ENCODE results near the gene GNAQ.

Gene GNAQ

DNA sequence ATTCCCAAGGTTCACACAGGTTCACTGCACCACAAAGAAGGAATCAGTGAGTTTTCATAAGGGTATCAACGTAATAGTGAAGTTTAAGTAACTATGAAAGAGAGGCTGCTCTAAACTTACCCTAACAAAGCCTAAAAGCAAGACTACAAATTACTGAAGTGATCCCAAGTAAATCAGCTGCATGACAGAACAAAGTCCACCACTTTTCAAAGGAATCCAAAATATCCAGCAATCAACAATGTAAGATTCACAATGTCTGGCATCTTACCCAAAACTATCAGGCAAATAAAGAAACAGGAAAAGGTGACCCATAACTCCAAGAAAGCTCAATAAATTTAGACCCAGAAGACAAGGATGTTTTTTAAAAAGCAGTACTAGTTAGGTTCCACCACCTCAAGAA lies 70.1 kb downstream of the GNAQ start:
- H3K36me3 ChIP-seq (ENCODE audit: control insufficient read depth in 1 of 2, insufficient read depth in 2 of 2, low read length in 2 of 2), result no peaks in the 10 kb centered on the region
- H2BK120ac ChIP-seq (ENCODE audit: insufficient read depth, low read length, poor library complexity), result no peak overlapping the region
- H3K79me2 ChIP-seq (ENCODE audit: control insufficient read depth, insufficient read depth, low read length, poor library complexity), result peaks cover 2% of the 10 kb centered on the region
- H3K27me3 ChIP-seq (ENCODE audit: insufficient read depth, low read length), result no peaks in the 10 kb centered on the region
- H3K18ac ChIP-seq (ENCODE audit: low read length), result no peak overlapping the region
- H4K12ac ChIP-seq (ENCODE audit: low read depth, low read length), result no peak overlapping the region
- H3K4ac ChIP-seq (ENCODE audit: low read depth, low read length), result peak overlapping the region; percentile 1
- no peak overlapping the region for H2BK5ac ChIP-seq (ENCODE audit: low read depth, low read length, poor library complexity)
- H3K9me3 ChIP-seq (ENCODE audit: insufficient read depth, low read depth, low read length), result no peaks in the 10 kb centered on the region
- no peak overlapping the region for H2AK5ac ChIP-seq (ENCODE audit: low read length)
- no CpG with 5 or more reads among the region's 1 CpG for WGBS (ENCODE audit: extremely low coverage, insufficient coverage, insufficient read length)
- H3K9ac ChIP-seq (ENCODE audit: low read length), result no peak overlapping the region
- H4K91ac ChIP-seq (ENCODE audit: low read depth, low read length), result no peak overlapping the region
- no peaks in the 10 kb centered on the region for H3K79me1 ChIP-seq (ENCODE audit: low read length)
- no peak overlapping the region for H3K14ac ChIP-seq (ENCODE audit: low read length)
- peaks cover 4 to 8% of the 10 kb centered on the region in 2 experiments for H3K4me1 ChIP-seq (ENCODE audit: control insufficient read depth in 1 of 2, insufficient read depth in 2 of 2, low read length in 2 of 2)
- H3K27ac ChIP-seq (ENCODE audit: low read depth, low read length), result no peak overlapping the region
- no peak overlapping the region for H2BK12ac ChIP-seq (ENCODE audit: low read length)
- no peak overlapping the region for H3K4me3 ChIP-seq (ENCODE audit: low read depth, low read length)
- H3K23ac ChIP-seq (ENCODE audit: low read length), result no peak overlapping the region
- H2AFZ ChIP-seq (ENCODE audit: insufficient read depth, low read length, poor library complexity), result no peak overlapping the region
- no peak overlapping the region for H3K4me2 ChIP-seq (ENCODE audit: low read length)
- no peak for DNase-seq
- H4K8ac ChIP-seq (ENCODE audit: low read depth, low read length), result no peak overlapping the region

DNA sequence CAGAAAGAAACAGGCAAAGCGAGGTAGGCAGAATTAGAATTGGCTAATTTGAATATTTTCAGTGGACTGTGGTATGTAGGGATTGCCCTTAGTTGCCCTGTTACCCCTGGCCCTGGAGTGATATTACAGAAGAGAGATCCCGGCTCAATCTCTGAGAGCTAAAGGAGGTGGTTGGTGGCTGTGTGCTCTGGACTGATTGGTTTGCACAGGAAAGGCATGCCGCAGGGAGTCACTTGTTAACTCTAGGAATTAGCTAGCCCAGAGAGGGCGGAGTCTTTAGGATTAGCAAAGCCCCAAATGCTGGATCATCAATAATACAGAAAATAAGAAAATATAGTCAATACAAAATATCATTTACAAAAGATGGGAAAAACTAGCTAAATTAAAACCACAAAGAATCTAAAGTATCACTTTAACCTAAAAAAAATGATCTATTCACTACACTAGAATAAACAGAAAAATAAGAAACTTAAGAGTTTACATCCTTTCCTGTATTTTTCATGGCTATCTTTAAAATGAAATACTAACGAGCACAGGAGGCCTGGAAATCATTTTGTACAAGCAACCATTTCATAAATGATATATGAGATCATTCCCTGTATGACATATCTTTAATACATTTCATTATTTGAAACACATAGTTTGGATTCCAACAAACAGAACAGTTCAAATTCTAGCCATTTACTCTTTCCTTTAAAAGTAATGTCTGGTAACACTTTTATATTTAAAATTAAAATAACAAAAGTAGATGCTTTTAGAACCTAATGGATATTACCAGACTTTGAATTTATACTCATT lies 71.1 kb downstream of the GNAQ start:
- H3K36me3 ChIP-seq (ENCODE audit: control insufficient read depth in 1 of 2, insufficient read depth in 2 of 2, low read length in 2 of 2), result no peaks in the 10 kb centered on the region
- no peak overlapping the region for H2BK12ac ChIP-seq (ENCODE audit: low read length)
- H3K4ac ChIP-seq (ENCODE audit: low read depth, low read length), result peak overlapping the region; percentile 55
- peak overlapping the region; percentile 82 for H3K18ac ChIP-seq (ENCODE audit: low read length)
- H3K9me3 ChIP-seq (ENCODE audit: insufficient read depth, low read depth, low read length), result no peaks in the 10 kb centered on the region
- H3K79me1 ChIP-seq (ENCODE audit: low read length), result no peaks in the 10 kb centered on the region
- peak in 1 of 2 donors; percentile 22 for DNase-seq
- no peak overlapping the region for H2AK5ac ChIP-seq (ENCODE audit: low read length)
- no peak overlapping the region for H4K12ac ChIP-seq (ENCODE audit: low read depth, low read length)
- H3K79me2 ChIP-seq (ENCODE audit: control insufficient read depth, insufficient read depth, low read length, poor library complexity), result peaks cover 2% of the 10 kb centered on the region
- H3K9ac ChIP-seq (ENCODE audit: low read length), result no peak overlapping the region
- no peak overlapping the region for H3K14ac ChIP-seq (ENCODE audit: low read length)
- no peak overlapping the region for H4K8ac ChIP-seq (ENCODE audit: low read depth, low read length)
- WGBS (ENCODE audit: extremely low coverage, insufficient coverage, insufficient read length), result no CpG with 5 or more reads among the region's 5 CpGs
- H2AFZ ChIP-seq (ENCODE audit: insufficient read depth, low read length, poor library complexity), result no peak overlapping the region
- H3K23ac ChIP-seq (ENCODE audit: low read length), result no peak overlapping the region
- peaks cover 4 to 8% of the 10 kb centered on the region in 2 experiments for H3K4me1 ChIP-seq (ENCODE audit: control insufficient read depth in 1 of 2, insufficient read depth in 2 of 2, low read length in 2 of 2)
- no peak overlapping the region for H3K4me3 ChIP-seq (ENCODE audit: low read depth, low read length)
- no peaks in the 10 kb centered on the region for H3K27me3 ChIP-seq (ENCODE audit: insufficient read depth, low read length)
- no peak overlapping the region for H2BK5ac ChIP-seq (ENCODE audit: low read depth, low read length, poor library complexity)
- H3K4me2 ChIP-seq (ENCODE audit: low read length), result no peak overlapping the region
- no peak overlapping the region for H2BK120ac ChIP-seq (ENCODE audit: insufficient read depth, low read length, poor library complexity)
- no peak overlapping the region for H3K27ac ChIP-seq (ENCODE audit: low read depth, low read length)
- no peak overlapping the region for H4K91ac ChIP-seq (ENCODE audit: low read depth, low read length)

DNA sequence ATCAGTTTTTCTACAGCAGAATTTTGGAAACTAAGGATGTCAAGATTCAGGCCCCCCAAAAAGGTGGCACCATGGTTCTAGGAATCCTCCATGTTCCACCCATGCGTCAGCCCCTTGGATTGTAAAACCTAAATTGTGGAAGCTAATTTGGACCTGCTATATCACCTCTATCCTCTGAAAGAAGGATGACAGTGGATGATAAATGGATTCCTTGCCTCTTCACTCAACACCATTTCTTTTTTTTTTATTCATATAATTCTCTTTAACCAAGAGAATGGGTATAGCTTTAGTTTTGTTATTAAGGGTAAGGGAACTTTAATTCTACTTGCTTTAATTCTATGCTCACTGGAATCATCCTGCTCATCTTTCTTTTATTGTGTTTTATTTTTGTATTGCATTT lies 71.8 kb downstream of the GNAQ start:
- Histone ChIP-seq H3K27me3 (ENCODE audit: insufficient read depth, low read length) (no peaks in the 10 kb centered on the region), H3K4me3 (ENCODE audit: low read depth, low read length) (no peak overlapping the region), H3K9me3 (ENCODE audit: insufficient read depth, low read depth, low read length) (no peaks in the 10 kb centered on the region), H3K14ac (ENCODE audit: low read length) (no peak overlapping the region), H3K4me2 (ENCODE audit: low read length) (no peak overlapping the region), H4K12ac (ENCODE audit: low read depth, low read length) (no peak overlapping the region), H2AFZ (ENCODE audit: insufficient read depth, low read length, poor library complexity) (no peak overlapping the region), H4K8ac (ENCODE audit: low read depth, low read length) (no peak overlapping the region), H2BK120ac (ENCODE audit: insufficient read depth, low read length, poor library complexity) (no peak overlapping the region), H3K27ac (ENCODE audit: low read depth, low read length) (no peak overlapping the region), H4K91ac (ENCODE audit: low read depth, low read length) (no peak overlapping the region), H3K4me1 (ENCODE audit: control insufficient read depth in 1 of 2, insufficient read depth in 2 of 2, low read length in 2 of 2) (peaks cover 4 to 8% of the 10 kb centered on the region in 2 experiments), H3K36me3 (ENCODE audit: control insufficient read depth in 1 of 2, insufficient read depth in 2 of 2, low read length in 2 of 2) (no peaks in the 10 kb centered on the region), H3K79me1 (ENCODE audit: low read length) (no peaks in the 10 kb centered on the region), H3K18ac (ENCODE audit: low read length) (no peak overlapping the region), H3K9ac (ENCODE audit: low read length) (no peak overlapping the region), H3K4ac (ENCODE audit: low read depth, low read length) (no peak overlapping the region), H3K23ac (ENCODE audit: low read length) (no peak overlapping the region), H2AK5ac (ENCODE audit: low read length) (no peak overlapping the region), H2BK12ac (ENCODE audit: low read length) (no peak overlapping the region), H2BK5ac (ENCODE audit: low read depth, low read length, poor library complexity) (no peak overlapping the region), H3K79me2 (ENCODE audit: control insufficient read depth, insufficient read depth, low read length, poor library complexity) (peaks cover 2% of the 10 kb centered on the region)
- DNase-seq, result no peak
- no CpG with 5 or more reads among the region's 1 CpG for whole genome bisulfite sequencing (ENCODE audit: extremely low coverage, insufficient coverage, insufficient read length)

DNA sequence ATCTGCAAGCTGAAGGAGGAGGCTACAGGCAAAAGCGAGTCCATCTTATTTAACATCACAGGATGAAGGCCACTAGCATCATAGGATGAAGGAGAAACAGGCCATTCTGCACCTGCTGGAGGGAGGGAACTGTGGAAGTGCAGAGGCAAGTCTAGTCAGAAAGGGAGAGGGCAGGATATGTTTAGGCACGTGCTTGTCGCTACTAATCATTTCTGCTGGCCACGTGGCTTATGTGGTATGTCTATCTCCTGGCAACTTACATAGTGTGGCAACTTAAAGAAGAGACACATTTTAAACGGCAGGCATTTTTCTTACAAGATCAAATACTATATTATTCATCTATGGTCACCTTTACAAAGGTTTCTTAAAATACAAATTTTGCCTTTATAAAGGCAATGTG lies 74.0 kb downstream of the GNAQ start:
- H3K4ac ChIP-seq (ENCODE audit: low read depth, low read length), result no peak overlapping the region
- H4K12ac ChIP-seq (ENCODE audit: low read depth, low read length), result no peak overlapping the region
- H3K23ac ChIP-seq (ENCODE audit: low read length), result peak overlapping the region; percentile 30
- H3K9ac ChIP-seq (ENCODE audit: low read length), result no peak overlapping the region
- no peak overlapping the region for H3K4me3 ChIP-seq (ENCODE audit: low read depth, low read length)
- no peaks in the 10 kb centered on the region for H3K79me1 ChIP-seq (ENCODE audit: low read length)
- H4K91ac ChIP-seq (ENCODE audit: low read depth, low read length), result no peak overlapping the region
- peaks cover 4 to 8% of the 10 kb centered on the region in 2 experiments for H3K4me1 ChIP-seq (ENCODE audit: control insufficient read depth in 1 of 2, insufficient read depth in 2 of 2, low read length in 2 of 2)
- peaks cover 2% of the 10 kb centered on the region for H3K79me2 ChIP-seq (ENCODE audit: control insufficient read depth, insufficient read depth, low read length, poor library complexity)
- H3K27me3 ChIP-seq (ENCODE audit: insufficient read depth, low read length), result no peaks in the 10 kb centered on the region
- no peaks in the 10 kb centered on the region for H3K9me3 ChIP-seq (ENCODE audit: insufficient read depth, low read depth, low read length)
- no peaks in the 10 kb centered on the region for H3K36me3 ChIP-seq (ENCODE audit: control insufficient read depth in 1 of 2, insufficient read depth in 2 of 2, low read length in 2 of 2)
- H3K4me2 ChIP-seq (ENCODE audit: low read length), result no peak overlapping the region
- no peak overlapping the region for H3K27ac ChIP-seq (ENCODE audit: low read depth, low read length)
- H2BK5ac ChIP-seq (ENCODE audit: low read depth, low read length, poor library complexity), result no peak overlapping the region
- no peak overlapping the region for H3K18ac ChIP-seq (ENCODE audit: low read length)
- H4K8ac ChIP-seq (ENCODE audit: low read depth, low read length), result no peak overlapping the region
- WGBS (ENCODE audit: extremely low coverage, insufficient coverage, insufficient read length), result no CpG with 5 or more reads among the region's 5 CpGs
- peak; percentile 49 to 64 for DNase-seq
- H2AFZ ChIP-seq (ENCODE audit: insufficient read depth, low read length, poor library complexity), result no peak overlapping the region
- no peak overlapping the region for H2BK120ac ChIP-seq (ENCODE audit: insufficient read depth, low read length, poor library complexity)
- H2AK5ac ChIP-seq (ENCODE audit: low read length), result no peak overlapping the region
- H2BK12ac ChIP-seq (ENCODE audit: low read length), result no peak overlapping the region
- H3K14ac ChIP-seq (ENCODE audit: low read length), result no peak overlapping the region
